SK-N-SH (cell line): Measurements from ENCODE around the gene MON2. TPM values are rescaled to one million over a fixed set of nuclear protein-coding genes. Genes with fewer than 3 reads are reported as not detected.

Experiments used
- CTCF ChIA-PET: fragments of 300-600, 350-600 bp; formaldehyde crosslinking; extraction: SDS; loops from one replicate; lab custom pipeline; 2021; lab: Yijun Ruan, JAX
- POLR2A ChIA-PET: fragments of 350-600 bp; sonication (Branson Sonifier 250); formaldehyde crosslinking; extraction: SDS; loops from one replicate; lab custom pipeline; 2020; ENCODE audit warnings: antibody characterized with exemption, inconsistent platforms; lab: Yijun Ruan, JAX
- DNase-seq: peaks from one replicate; pipeline ENCODE4 v3.0.0; 2012
- H2AFZ ChIP-seq: fragments of 200-600 bp; sonication (generic); 2 replicates; pipeline ENCODE4 v1.8.1; 2016; ENCODE audit warnings: antibody characterized with exemption, mild to moderate bottlenecking, low read depth
- H3F3A ChIP-seq: fragments of 200-600 bp; sonication (generic); replicated peaks from 2 replicates; pipeline ENCODE3; 2016; ENCODE audit warnings: antibody characterized with exemption, mild to moderate bottlenecking; ENCODE audit not compliant: insufficient read depth
- H3K27ac ChIP-seq, 2 experiments: fragments of 200-500 bp in 1 of 2; fragments of 200-600 bp in 1 of 2; sonication (Bioruptor generic) in 1 of 2; sonication (generic), shearing (Covaris generic) in 1 of 2; 2 replicates each; pipeline versions ENCODE4 v1.5.1 to v1.6.1; 2014 to 2016; ENCODE audit warnings: low read depth in 2 of 2, inconsistent platforms in 1 of 2, low read length in 1 of 2, mild to moderate bottlenecking in 1 of 2, mixed read lengths in 1 of 2
- H3K27me3 ChIP-seq: fragments of 200-600 bp; sonication (generic), shearing (Covaris generic); 2 replicates; pipeline ENCODE4 v1.6.1; 2016; ENCODE audit warnings: mixed run types; ENCODE audit not compliant: insufficient read depth
- H3K36me3 ChIP-seq, 2 experiments: fragments of 200-500 bp in 1 of 2; fragments of 200-600 bp in 1 of 2; sonication (Bioruptor generic) in 1 of 2; sonication (generic) in 1 of 2; replicated peaks in 1 of 2; 2 replicates each; pipeline versions ENCODE3 to v1.5.1; 2014 to 2016; ENCODE audit warnings: low read length in 1 of 2, mild to moderate bottlenecking in 1 of 2; ENCODE audit not compliant: insufficient read depth in 2 of 2, control insufficient read depth in 1 of 2
- H3K4me1 ChIP-seq, 2 experiments: fragments of 200-500 bp in 1 of 2; fragments of 200-600 bp in 1 of 2; sonication (Bioruptor generic) in 1 of 2; sonication (generic), shearing (Covaris generic) in 1 of 2; 2 replicates each; pipeline versions ENCODE4 v1.5.1 to v1.6.1; 2014 to 2016; ENCODE audit warnings: low read depth in 1 of 2, low read length in 1 of 2, mixed run types in 1 of 2; ENCODE audit not compliant: insufficient read depth in 2 of 2, control insufficient read depth in 1 of 2
- H3K4me2 ChIP-seq: fragments of 200-600 bp; sonication (generic), shearing (Covaris generic); 2 replicates; pipeline ENCODE4 v1.6.1; 2017; ENCODE audit warnings: mixed run types
- H3K4me3 ChIP-seq, 2 experiments: fragments of 200-500 bp in 1 of 2; fragments of 200-600 bp in 1 of 2; sonication (Bioruptor generic) in 1 of 2; sonication (generic), shearing (Covaris generic) in 1 of 2; 2 replicates each; pipeline versions ENCODE4 v1.5.1 to v1.8.1; 2014 to 2016; ENCODE audit warnings: low read depth in 2 of 2, inconsistent platforms in 1 of 2, low read length in 1 of 2, mild to moderate bottlenecking in 1 of 2, mixed read lengths in 1 of 2, moderate library complexity in 1 of 2
- H3K79me2 ChIP-seq: fragments of 200-600 bp; sonication (generic); 2 replicates; pipeline ENCODE4 v1.8.1; 2017; ENCODE audit warnings: mild to moderate bottlenecking; ENCODE audit not compliant: insufficient read depth
- H3K9ac ChIP-seq: fragments of 200-600 bp; sonication (generic); 2 replicates; pipeline ENCODE4 v1.6.1; 2017; ENCODE audit warnings: mixed run types
- H3K9me2 ChIP-seq: fragments of 200-600 bp; sonication (generic); 2 replicates; pipeline ENCODE4 v1.6.1; 2017; ENCODE audit warnings: mixed run types
- H3K9me3 ChIP-seq: fragments of 200-600 bp; sonication (generic); 2 replicates; pipeline ENCODE4 v1.6.1; 2017; ENCODE audit warnings: mixed run types, mild to moderate bottlenecking, moderate library complexity
- H4K20me1 ChIP-seq: fragments of 200-600 bp; sonication (generic); 2 replicates; pipeline ENCODE4 v1.6.1; 2017; ENCODE audit warnings: mild to moderate bottlenecking, mixed run types; ENCODE audit not compliant: insufficient read depth
- ELF1 ChIP-seq: IDR thresholded peaks from 2 replicates; pipeline ENCODE4 v1.4.0; 2012
- EP300 ChIP-seq, 2 experiments: IDR thresholded peaks; 2 replicates each; pipeline versions ENCODE4 v1.4.0 to v1.6.1; 2012; ENCODE audit warnings: borderline replicate concordance in 1 of 2, low read depth in 1 of 2, low read length in 1 of 2
- EZH2phosphoT487 ChIP-seq: fragments of 200-600 bp; sonication (generic); IDR thresholded peaks from 2 replicates; pipeline ENCODE4 v1.6.1; 2017; ENCODE audit warnings: low read depth, mixed run types, mild to moderate bottlenecking, antibody characterized with exemption, moderate library complexity, borderline replicate concordance
- IRF3 ChIP-seq: fragments of 150-350 bp; IDR thresholded peaks from 2 replicates; pipeline ENCODE4 v1.6.1; 2016; ENCODE audit warnings: mild to moderate bottlenecking, low read depth, low read length
- POLR2AphosphoS5 ChIP-seq: IDR thresholded peaks from 2 replicates; pipeline ENCODE4 v1.6.1; 2012; ENCODE audit warnings: low read depth, low read length
- REST ChIP-seq: IDR thresholded peaks from 2 replicates; pipeline ENCODE4 v1.6.1; 2012; ENCODE audit warnings: mild to moderate bottlenecking, low read depth, low read length, moderate library complexity
- RXRA ChIP-seq: IDR thresholded peaks from 2 replicates; pipeline ENCODE4 v1.4.0; 2012; ENCODE audit warnings: low read depth, mild to moderate bottlenecking, borderline replicate concordance
- SIN3A ChIP-seq: IDR thresholded peaks from 2 replicates; pipeline ENCODE4 v1.6.1; 2012; ENCODE audit warnings: low read depth, mild to moderate bottlenecking, low read length, moderate library complexity, borderline replicate concordance
- USF1 ChIP-seq: IDR thresholded peaks from 2 replicates; pipeline ENCODE4 v1.4.0; 2012; ENCODE audit warnings: low read depth, borderline replicate concordance
- USF2 ChIP-seq: fragments of 150-350 bp; IDR thresholded peaks from 2 replicates; pipeline ENCODE4 v1.6.1; 2017; ENCODE audit warnings: antibody characterized with exemption, low read length, low read depth, borderline replicate concordance
- WGBS: methylation state at CpG from one replicate; pipeline ENCODE4 v1.1.6; 2017; ENCODE audit warnings: low lambda C conversion rate; 5-methylcytosine and 5-hydroxymethylcytosine counted together
- polyA plus RNA-seq, 3 experiments: library from polyadenylated mRNA; depleted of rRNA; stranded (reverse); fragments of >200 nt; gene quantifications; 2 replicates each; pipeline ENCODE4 v1.2.3, GENCODE V29; 2012

Gene MON2
- polyA plus RNA-seq, 1 of the 3 experiments (the other 2 are of a cell fraction), result 4.4 TPM

GRCh38 chr12:62482769-62483168 is 16.1 kb downstream of the MON2 start:
- no peaks in the 10 kb centered on the region for H3K9me2 ChIP-seq
- no peaks in the 10 kb centered on the region for H3K9me3 ChIP-seq
- no peak overlapping the region for H3K4me2 ChIP-seq
- H2AFZ ChIP-seq, result no peak overlapping the region
- no peak for DNase-seq
- no peaks in the 10 kb centered on the region; a peak in 2 of 4 replicates for H3K4me1 ChIP-seq
- peaks cover 7% of the 10 kb centered on the region; the same call in 1 of the 2 replicates for H4K20me1 ChIP-seq
- H3K79me2 ChIP-seq, result peaks cover 60% of the 10 kb centered on the region
- no peak overlapping the region for H3K4me3 ChIP-seq
- POLR2A ChIA-PET, result no interaction called here
- 98% methylated on average over 3 of the region's 3 CpGs for WGBS
- TF ChIP-seq ELF1, result no peak
- TF ChIP-seq SIN3A, result no peak
- no peak for TF ChIP-seq EP300 (IDR thresholded peaks at IDR 0.05; ENCODE audit: borderline replicate concordance in 1 of 2, low read depth in 1 of 2, low read length in 1 of 2)
- no peak for TF ChIP-seq EZH2phosphoT487
- no peak for TF ChIP-seq REST
- no peak for TF ChIP-seq USF1
- no peak for TF ChIP-seq IRF3
- TF ChIP-seq USF2, result no peak
- TF ChIP-seq RXRA, result no peak
- no peak for TF ChIP-seq POLR2AphosphoS5
- TF ChIP-seq, all 33 proteins: peak for 0
- no peak overlapping the region for H3K27ac ChIP-seq
- no peaks in the 10 kb centered on the region for H3K27me3 ChIP-seq
- no peak overlapping the region for H3K9ac ChIP-seq
- H3F3A ChIP-seq, result peaks cover 3% of the 10 kb centered on the region
- CTCF ChIA-PET, result no interaction called here
- H3K36me3 ChIP-seq, result peaks cover 7 to 27% of the 10 kb centered on the region in 2 experiments
